HepG2 (cell line): ENCODE measurements around the gene TAPBP. TPM values are rescaled to one million over a fixed set of nuclear protein-coding genes. Genes with fewer than 3 reads are reported as not detected.

ENCODE experiments used
- IKZF1 ChIP-seq: fragments of 450-650 bp; IDR thresholded peaks from 2 replicates; pipeline ENCODE4 v1.7.1; 2016
- KDM5B ChIP-seq: sonication (generic); formaldehyde crosslinking; IDR thresholded peaks from 2 replicates; pipeline ENCODE4 v1.4.0; 2020; ENCODE audit warnings: missing genetic modification reagents, mild to moderate bottlenecking, borderline replicate concordance
- KMT2B ChIP-seq: IDR thresholded peaks from 2 replicates; pipeline ENCODE4 v1.6.1; 2016; ENCODE audit warnings: missing genetic modification reagents, missing compliant biosample characterization
- MNT ChIP-seq: fragments of 450-650 bp; IDR thresholded peaks from 2 replicates; pipeline ENCODE4 v1.6.1; 2016
- MTERF4 ChIP-seq: sonication (generic); formaldehyde crosslinking; IDR thresholded peaks from 2 replicates; pipeline ENCODE4 v1.8.0; 2023; ENCODE audit warnings: mild to moderate bottlenecking, missing genetic modification reagents
- RBM22 ChIP-seq: fragments of 200-400 bp; formaldehyde crosslinking; optimal IDR thresholded peaks from 2 replicates; pipeline ENCODE3; 2017; ENCODE audit warnings: mild to moderate bottlenecking, low read length, moderate library complexity
- SP2 ChIP-seq: sonication (generic); formaldehyde crosslinking; IDR thresholded peaks from 2 replicates; pipeline ENCODE4 v1.5.1; 2020; ENCODE audit warnings: mild to moderate bottlenecking, missing genetic modification reagents
- TEAD2 ChIP-seq: sonication (generic); formaldehyde crosslinking; IDR thresholded peaks from 2 replicates; pipeline ENCODE4 v1.9.0; 2021; ENCODE audit warnings: missing genetic modification reagents
- THYN1 ChIP-seq: sonication (generic); formaldehyde crosslinking; IDR thresholded peaks from 2 replicates; pipeline ENCODE4 v1.8.1; 2023; ENCODE audit warnings: low read depth, mild to moderate bottlenecking, moderate library complexity, missing genetic modification reagents, borderline replicate concordance
- TRIM24 ChIP-seq: sonication (generic); formaldehyde crosslinking; IDR thresholded peaks from 2 replicates; pipeline ENCODE4 v1.8.0; 2022; ENCODE audit warnings: mild to moderate bottlenecking, missing genetic modification reagents
- ZNF121 ChIP-seq: sonication (generic); formaldehyde crosslinking; IDR thresholded peaks from 2 replicates; pipeline ENCODE4 v1.5.0; 2020; ENCODE audit warnings: mild to moderate bottlenecking, missing genetic modification reagents
- ZNF138 ChIP-seq: sonication (generic); formaldehyde crosslinking; IDR thresholded peaks from 2 replicates; pipeline ENCODE4 v1.5.0; 2020; ENCODE audit warnings: mild to moderate bottlenecking, low read depth, missing genetic modification reagents
- ZNF281 ChIP-seq: sonication (generic); formaldehyde crosslinking; IDR thresholded peaks from 2 replicates; pipeline ENCODE4 v1.4.0; 2020; ENCODE audit warnings: missing genetic modification reagents, borderline replicate concordance
- ZNF331 ChIP-seq: sonication (generic); formaldehyde crosslinking; IDR thresholded peaks from 2 replicates; pipeline ENCODE4 v1.4.0; 2020; ENCODE audit warnings: missing genetic modification reagents
- ZNF484 ChIP-seq: sonication (generic); formaldehyde crosslinking; IDR thresholded peaks from 2 replicates; pipeline ENCODE4 v1.5.1; 2020; ENCODE audit warnings: mild to moderate bottlenecking, low read depth, missing genetic modification reagents, borderline replicate concordance
- ZNF780A ChIP-seq: sonication (generic); formaldehyde crosslinking; IDR thresholded peaks from 2 replicates; pipeline ENCODE4 v1.8.0; 2022; ENCODE audit warnings: mild to moderate bottlenecking, missing genetic modification reagents, moderate library complexity
- polyA plus RNA-seq, 8 experiments: library from polyadenylated mRNA; depleted of rRNA in 3 of 8; stranded (reverse) in 7 of 8; unstranded in 1 of 8; fragments of >200 nt; fragmentation: Illumina TruSeq in 4 of 8; extraction: Trizol in 4 of 8; gene quantifications; 2 replicates each; pipeline versions ENCODE4 v1.2.1 to v1.2.3, GENCODE V29; 2011 to 2016; ENCODE audit warnings: low read depth in 4 of 8, missing spikeins in 1 of 8, mixed read lengths in 1 of 8; ENCODE audit not compliant: insufficient read depth in 1 of 8
- total RNA-seq, 5 experiments: library from RNA; depleted of rRNA; stranded (reverse); fragments of >200 nt; fragmentation: Illumina TruSeq; extraction: Trizol; gene quantifications; 2 replicates each; pipeline ENCODE4 v1.2.3, GENCODE V29; 2016; ENCODE audit warnings: low read depth in 1 of 5

The TAPBP gene
- total and polyA plus RNA-seq, 2 of the 13 experiments (the other 11 are each of a cell fraction or from before 2014, with no cell fraction given) = 27.4 to 32.3 TPM

- TF ChIP-seq MNT (no peak), ZNF484 (CRISPR knock-in tag) (no peak), RBM22 (peak; percentile 33), THYN1 (CRISPR knock-in tag) (no peak), IKZF1 (no peak), TEAD2 (CRISPR knock-in tag) (no peak), ZNF780A (CRISPR knock-in tag) (0 out of 2 replicates have a peak, but pooled peaks have one; percentile 35), ZNF281 (CRISPR knock-in tag) (no peak), ZNF331 (CRISPR knock-in tag) (no peak), SP2 (CRISPR knock-in tag) (no peak), MTERF4 (no peak), KDM5B (CRISPR knock-in tag) (no peak), TRIM24 (CRISPR knock-in tag) (no peak), ZNF138 (no peak), ZNF121 (peak; percentile 92), KMT2B (CRISPR knock-in tag) (no peak)
- TF ChIP-seq, all 625 proteins: peak for 27
Observed at GRCh38 chr6:33273924-33274902, 39.7 kb downstream of the TAPBP start (continued).
